ENCODE results near the gene SPOUT1. TPM values are rescaled to one million over a fixed set of nuclear protein-coding genes. Genes with fewer than 3 reads are reported as not detected.
"Not testable (repeated sequence)": the region's sequence is repeated elsewhere in the genome, so short reads cannot be mapped to it uniquely, and the experiment has no call there.

Gene SPOUT1
- total and polyA plus RNA-seq, 2 experiments from 2014 or later: 24.2 to 52.1 TPM

DNA sequence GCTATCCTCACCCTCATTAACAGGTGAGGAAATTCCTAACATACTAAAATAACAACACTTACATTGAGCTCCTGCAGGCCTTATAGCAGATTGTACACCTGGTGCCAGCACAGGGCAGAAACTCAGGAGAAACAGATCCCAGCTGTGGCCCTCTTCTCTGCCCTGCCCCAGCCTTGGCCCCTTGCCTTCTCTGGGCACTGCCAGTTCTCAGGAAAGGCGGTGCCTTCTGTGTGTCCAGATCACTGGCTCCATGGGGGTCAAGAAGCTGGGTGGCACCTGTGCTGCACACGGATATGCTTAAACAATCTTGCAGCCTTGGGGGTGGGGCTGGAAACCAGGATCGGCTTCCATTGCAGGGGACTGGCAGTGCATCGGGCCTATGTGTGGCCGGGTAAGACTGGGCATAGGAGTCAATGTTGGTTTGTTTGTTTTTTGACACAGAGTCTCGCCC is 32.8 kb upstream of the SPOUT1 start:
- H3K36me3 ChIP-seq: no peaks in the 10 kb centered on the region
- TF ChIP-seq, protein P1, sequence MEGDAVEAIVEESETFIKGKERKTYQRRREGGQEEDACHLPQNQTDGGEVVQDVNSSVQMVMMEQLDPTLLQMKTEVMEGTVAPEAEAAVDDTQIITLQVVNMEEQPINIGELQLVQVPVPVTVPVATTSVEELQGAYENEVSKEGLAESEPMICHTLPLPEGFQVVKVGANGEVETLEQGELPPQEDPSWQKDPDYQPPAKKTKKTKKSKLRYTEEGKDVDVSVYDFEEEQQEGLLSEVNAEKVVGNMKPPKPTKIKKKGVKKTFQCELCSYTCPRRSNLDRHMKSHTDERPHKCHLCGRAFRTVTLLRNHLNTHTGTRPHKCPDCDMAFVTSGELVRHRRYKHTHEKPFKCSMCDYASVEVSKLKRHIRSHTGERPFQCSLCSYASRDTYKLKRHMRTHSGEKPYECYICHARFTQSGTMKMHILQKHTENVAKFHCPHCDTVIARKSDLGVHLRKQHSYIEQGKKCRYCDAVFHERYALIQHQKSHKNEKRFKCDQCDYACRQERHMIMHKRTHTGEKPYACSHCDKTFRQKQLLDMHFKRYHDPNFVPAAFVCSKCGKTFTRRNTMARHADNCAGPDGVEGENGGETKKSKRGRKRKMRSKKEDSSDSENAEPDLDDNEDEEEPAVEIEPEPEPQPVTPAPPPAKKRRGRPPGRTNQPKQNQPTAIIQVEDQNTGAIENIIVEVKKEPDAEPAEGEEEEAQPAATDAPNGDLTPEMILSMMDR (IDR thresholded peaks at IDR 0.05; ENCODE audit: low read depth, low read length): no peak
- no peak overlapping the region for H3K27ac ChIP-seq
- H3K9me3 ChIP-seq (ENCODE audit: low read depth): no peaks in the 10 kb centered on the region
- DNase-seq (ENCODE audit: low read depth in 1 of 2, low spot score in 1 of 2): no peak
- H3K4me3 ChIP-seq: no peak overlapping the region
- H3K4me1 ChIP-seq (ENCODE audit: low read depth): no peaks in the 10 kb centered on the region
- H3K27me3 ChIP-seq: no peaks in the 10 kb centered on the region

- no peak overlapping the region for H3K27ac ChIP-seq
- H3K27me3 ChIP-seq: no peaks in the 10 kb centered on the region
- H3K9me3 ChIP-seq (ENCODE audit: low read depth): no peaks in the 10 kb centered on the region
- DNase-seq (ENCODE audit: low read depth in 1 of 2, low spot score in 1 of 2): no peak
- no peak overlapping the region for H3K4me3 ChIP-seq
- no peaks in the 10 kb centered on the region for H3K36me3 ChIP-seq
- H3K4me1 ChIP-seq (ENCODE audit: low read depth): no peaks in the 10 kb centered on the region
- TF ChIP-seq, protein P1 (IDR thresholded peaks at IDR 0.05; ENCODE audit: low read depth, low read length): no peak
Measured at GRCh38 chr9:128861501-128861900, 31.9 kb upstream of the SPOUT1 start.

DNA sequence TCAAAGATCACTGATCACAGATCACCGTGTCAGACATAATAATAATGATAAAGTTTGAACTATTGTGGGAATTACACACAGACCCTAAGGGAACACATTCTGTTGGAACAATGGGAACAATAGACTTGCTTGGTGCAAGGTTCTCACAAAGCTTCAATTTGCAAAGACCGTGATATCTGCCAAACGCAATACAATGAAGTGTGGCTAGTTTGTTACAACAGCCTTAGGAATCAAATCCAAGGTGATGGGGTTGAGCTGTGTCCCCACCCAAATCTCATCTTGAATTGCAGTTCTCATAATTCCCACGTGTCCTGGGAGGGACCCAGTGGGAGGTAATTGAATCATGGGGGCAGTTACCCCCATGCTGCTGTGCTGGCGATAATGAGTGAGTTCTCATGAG is 31.3 kb upstream of the SPOUT1 start:
- Histone ChIP-seq H3K27me3 (no peaks in the 10 kb centered on the region), H3K27ac (no peak overlapping the region), H3K36me3 (no peaks in the 10 kb centered on the region), H3K9me3 (ENCODE audit: low read depth) (no peaks in the 10 kb centered on the region), H3K4me1 (ENCODE audit: low read depth) (no peaks in the 10 kb centered on the region), H3K4me3 (no peak overlapping the region)
- TF ChIP-seq, protein P1 (IDR thresholded peaks at IDR 0.05; ENCODE audit: low read depth, low read length): no peak
- no peak for DNase-seq (ENCODE audit: low read depth in 1 of 2, low spot score in 1 of 2)

GRCh38 chr9:128858476-128858875 is 28.9 kb upstream of the SPOUT1 start:
- not testable (repeated sequence) for H3K36me3 ChIP-seq; DNase-seq (ENCODE audit: low read depth in 1 of 2, low spot score in 1 of 2)

DNA sequence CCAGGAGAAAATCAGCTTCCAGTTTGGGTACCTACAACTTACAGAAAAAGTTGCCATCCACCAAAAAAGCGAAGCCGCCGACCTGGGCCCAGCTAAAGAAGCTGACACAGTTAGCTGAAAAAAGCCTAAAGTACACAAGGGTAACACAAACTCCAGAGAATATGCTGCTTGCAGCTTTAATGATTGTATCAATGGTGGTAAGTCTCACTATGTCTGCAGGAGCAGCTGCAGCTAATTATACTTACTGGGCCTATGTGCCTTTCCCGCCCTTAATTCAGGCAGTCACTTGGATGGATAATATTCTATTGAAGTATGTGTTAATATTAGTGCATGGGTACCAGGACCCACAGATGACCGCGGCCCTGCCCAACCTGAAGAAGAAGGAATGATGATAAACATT is 24.9 kb upstream of the SPOUT1 start:
- not testable (repeated sequence) for H3K27ac ChIP-seq; H3K4me3 ChIP-seq; DNase-seq (ENCODE audit: low read depth in 1 of 2, low spot score in 1 of 2); H3K9me3 ChIP-seq (ENCODE audit: low read depth); H3K36me3 ChIP-seq; H3K27me3 ChIP-seq; H3K4me1 ChIP-seq (ENCODE audit: low read depth)

More at GRCh38 chr9:128858476-128858875, 28.9 kb upstream of the SPOUT1 start:
- H3K9me3 ChIP-seq (ENCODE audit: low read depth); H3K4me1 ChIP-seq (ENCODE audit: low read depth); H3K4me3 ChIP-seq; H3K27me3 ChIP-seq; H3K27ac ChIP-seq: not testable (repeated sequence)

DNA sequence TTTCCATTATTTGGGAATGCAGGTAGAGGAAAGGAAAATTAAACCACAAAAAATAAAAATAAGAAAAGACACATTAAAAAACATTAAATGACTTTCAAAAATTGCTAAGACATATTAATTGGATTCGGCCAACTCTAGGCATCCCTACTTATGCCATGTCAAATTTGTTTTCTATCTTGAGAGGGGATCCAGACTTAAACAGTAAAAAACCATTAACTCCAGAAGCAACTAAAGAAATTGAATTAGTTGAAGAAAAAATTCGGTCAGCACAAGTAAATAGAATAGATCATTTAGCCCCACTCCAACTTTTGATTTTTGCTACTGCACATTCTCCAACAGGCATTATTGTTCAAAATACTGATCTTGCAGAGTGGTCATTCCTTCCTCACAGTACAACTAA is 23.1 kb upstream of the SPOUT1 start:
- not testable (repeated sequence) for H3K27ac ChIP-seq; DNase-seq (ENCODE audit: low read depth in 1 of 2, low spot score in 1 of 2); H3K9me3 ChIP-seq (ENCODE audit: low read depth); H3K27me3 ChIP-seq; H3K4me3 ChIP-seq; H3K4me1 ChIP-seq (ENCODE audit: low read depth); H3K36me3 ChIP-seq

- DNase-seq (ENCODE audit: low read depth in 1 of 2, low spot score in 1 of 2): peak; percentile 35 to 65
- H3K4me3 ChIP-seq; H3K27me3 ChIP-seq; H3K27ac ChIP-seq; H3K36me3 ChIP-seq; H3K9me3 ChIP-seq (ENCODE audit: low read depth); H3K4me1 ChIP-seq (ENCODE audit: low read depth): not testable (repeated sequence)
- TF ChIP-seq, protein P1 (IDR thresholded peaks at IDR 0.05; ENCODE audit: low read depth, low read length): peak; percentile 47
Measured at GRCh38 chr9:128851779-128852600, 22.4 kb upstream of the SPOUT1 start.

- H3K4me1 ChIP-seq (ENCODE audit: low read depth); H3K9me3 ChIP-seq (ENCODE audit: low read depth); H3K27ac ChIP-seq; DNase-seq (ENCODE audit: low read depth in 1 of 2, low spot score in 1 of 2); H3K36me3 ChIP-seq; H3K4me3 ChIP-seq; H3K27me3 ChIP-seq: not testable (repeated sequence)
Measured at GRCh38 chr9:128851024-128851423, 21.4 kb upstream of the SPOUT1 start.
